OCI-LY1 (cell line): Measurements from ENCODE around the gene ZNF574.

Source experiments
- H2AFZ ChIP-seq: fragments of 200-600 bp; sonication (generic), shearing (Covaris generic); 2 replicates; pipeline ENCODE4 v1.6.0; 2014; ENCODE audit warnings: antibody characterized with exemption, mild to moderate bottlenecking, low read length
- H3F3A ChIP-seq: fragments of 200-600 bp; sonication (generic), shearing (Covaris generic); 2 replicates; pipeline ENCODE4 v1.6.0; 2014; ENCODE audit warnings: mild to moderate bottlenecking, antibody characterized with exemption, low read length, moderate library complexity; ENCODE audit not compliant: insufficient read depth
- H3K27ac ChIP-seq: fragments of 200-600 bp; sonication (generic); 2 replicates; pipeline ENCODE4 v1.5.1; 2014; ENCODE audit warnings: low read length, mixed run types, mild to moderate bottlenecking, low read depth; ENCODE audit not compliant: poor library complexity, severe bottlenecking
- H3K27me3 ChIP-seq: fragments of 200-600 bp; sonication (generic); 2 replicates; pipeline ENCODE4 v1.6.0; 2014; ENCODE audit warnings: antibody characterized with exemption, mild to moderate bottlenecking, low read length, moderate library complexity; ENCODE audit not compliant: insufficient read depth
- H3K36me3 ChIP-seq: fragments of 200-600 bp; sonication (generic); 2 replicates; pipeline ENCODE4 v1.6.1; 2014; ENCODE audit warnings: mild to moderate bottlenecking, antibody characterized with exemption, low read length, moderate library complexity, mixed read lengths; ENCODE audit not compliant: insufficient read depth
- H3K4me1 ChIP-seq: fragments of 200-600 bp; sonication (generic); 2 replicates; pipeline ENCODE4 v1.5.1; 2014; ENCODE audit warnings: mild to moderate bottlenecking, low read length, moderate library complexity; ENCODE audit not compliant: insufficient read depth, severe bottlenecking
- H3K4me2 ChIP-seq: fragments of 200-600 bp; sonication (generic), shearing (Covaris generic); 2 replicates; pipeline ENCODE4 v1.6.1; 2014; ENCODE audit warnings: low read length
- H3K4me3 ChIP-seq: fragments of 200-600 bp; sonication (generic); 2 replicates; pipeline ENCODE4 v1.5.1; 2014; ENCODE audit warnings: low read length, low read depth, mild to moderate bottlenecking, mixed read lengths; ENCODE audit not compliant: poor library complexity, severe bottlenecking
- H3K79me2 ChIP-seq: fragments of 200-600 bp; shearing (Covaris generic); 2 replicates; pipeline ENCODE4 v1.6.1; 2016; ENCODE audit warnings: mixed run types, low read length, mixed read lengths; ENCODE audit not compliant: insufficient read depth
- H3K9ac ChIP-seq: fragments of 200-600 bp; sonication (generic), shearing (Covaris generic); 2 replicates; pipeline ENCODE4 v1.6.1; 2014; ENCODE audit warnings: mild to moderate bottlenecking, low read length, mixed read lengths
- H3K9me2 ChIP-seq: fragments of 200-600 bp; sonication (generic), shearing (Covaris generic); 2 replicates; pipeline ENCODE4 v1.6.1; 2014; ENCODE audit warnings: low read depth, mild to moderate bottlenecking, low read length, mixed read lengths
- H3K9me3 ChIP-seq: fragments of 200-600 bp; shearing (Covaris generic); 2 replicates; pipeline ENCODE4 v1.6.1; 2014; ENCODE audit warnings: low read length, mixed read lengths
- H4K20me1 ChIP-seq: fragments of 200-600 bp; sonication (generic), shearing (Covaris generic); 2 replicates; pipeline ENCODE4 v1.6.0; 2016; ENCODE audit warnings: mild to moderate bottlenecking, low read length; ENCODE audit not compliant: insufficient read depth
- CTCF ChIP-seq: fragments of 200-600 bp; sonication (generic), shearing (Covaris generic); IDR thresholded peaks from 2 replicates; pipeline ENCODE4 v1.5.1; 2017; ENCODE audit warnings: mild to moderate bottlenecking, antibody characterized with exemption, low read length, moderate library complexity, mixed read lengths
- EZH2 ChIP-seq: fragments of 200-600 bp; sonication (generic), shearing (Covaris generic); IDR thresholded peaks from 2 replicates; pipeline ENCODE4 v1.8.0; 2017; ENCODE audit warnings: borderline replicate concordance, mixed run types, mild to moderate bottlenecking, antibody characterized with exemption, low read length, moderate library complexity, mixed read lengths

Gene ZNF574

DNA sequence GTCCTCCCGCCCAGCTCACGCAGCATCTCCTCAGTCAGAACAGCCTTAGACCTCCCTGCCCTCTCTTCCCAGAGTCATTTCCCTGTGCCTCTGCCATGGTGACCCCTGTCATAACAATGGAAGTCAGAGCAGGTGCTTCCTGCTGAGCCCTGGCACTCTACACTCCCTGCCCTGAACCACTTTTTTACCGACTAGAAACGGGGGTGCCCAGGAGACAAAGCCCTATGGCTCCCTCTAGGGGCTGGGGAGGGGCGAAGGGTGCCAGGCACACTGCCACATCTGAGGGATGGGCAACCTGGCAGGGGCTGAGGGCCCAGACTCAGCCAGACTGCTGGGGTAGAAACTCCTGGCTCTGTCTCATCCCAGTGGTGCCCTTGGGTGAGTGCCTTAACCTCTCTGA, 16.4 kb downstream of the ZNF574 start:
- Histone ChIP-seq H3K4me3 (no peak overlapping the region), H3K36me3 (peaks cover 28% of the 10 kb centered on the region; the same call in 1 of the 2 replicates), H3F3A (no peaks in the 10 kb centered on the region), H3K4me1 (peaks cover 20% of the 10 kb centered on the region), H3K4me2 (no peak overlapping the region), H3K9me2 (no peaks in the 10 kb centered on the region), H3K9me3 (no peaks in the 10 kb centered on the region), H3K79me2 (no peaks in the 10 kb centered on the region), H2AFZ (no peak overlapping the region), H3K27ac (no peak overlapping the region), H3K27me3 (no peaks in the 10 kb centered on the region), H3K9ac (no peak overlapping the region), H4K20me1 (no peaks in the 10 kb centered on the region)
- TF ChIP-seq EZH2, result no peak
- TF ChIP-seq CTCF, result peak; percentile 83

- H3K9ac ChIP-seq, result no peak overlapping the region
- no peaks in the 10 kb centered on the region for H4K20me1 ChIP-seq
- no peak overlapping the region for H2AFZ ChIP-seq
- H3K4me1 ChIP-seq, result peaks cover 9% of the 10 kb centered on the region
- H3K27ac ChIP-seq, result no peak overlapping the region
- H3K27me3 ChIP-seq, result no peaks in the 10 kb centered on the region
- H3K9me3 ChIP-seq, result no peaks in the 10 kb centered on the region
- no peak overlapping the region for H3K4me3 ChIP-seq
- H3K79me2 ChIP-seq, result no peaks in the 10 kb centered on the region
- H3K9me2 ChIP-seq, result no peaks in the 10 kb centered on the region
- no peak overlapping the region for H3K4me2 ChIP-seq
- peaks cover 28% of the 10 kb centered on the region; the same call in 1 of the 2 replicates for H3K36me3 ChIP-seq
- TF ChIP-seq EZH2 (no peak), CTCF (no peak)
- H3F3A ChIP-seq, result no peaks in the 10 kb centered on the region
Observed at GRCh38 chr19:42093505-42093904, 17.5 kb downstream of the ZNF574 start.

GRCh38 chr19:42093926-42094325, 18.0 kb downstream of the ZNF574 start:
- Histone ChIP-seq H3K9me3 (no peaks in the 10 kb centered on the region), H3K9me2 (no peaks in the 10 kb centered on the region), H3K4me1 (peaks cover 5% of the 10 kb centered on the region), H3K9ac (no peak overlapping the region), H3K36me3 (peaks cover 28% of the 10 kb centered on the region; the same call in 1 of the 2 replicates), H3K27ac (no peak overlapping the region), H3F3A (no peaks in the 10 kb centered on the region), H3K79me2 (no peaks in the 10 kb centered on the region), H3K27me3 (no peaks in the 10 kb centered on the region), H4K20me1 (no peaks in the 10 kb centered on the region), H3K4me3 (no peak overlapping the region), H2AFZ (no peak overlapping the region), H3K4me2 (no peak overlapping the region)
- no peak for TF ChIP-seq EZH2
- no peak for TF ChIP-seq CTCF
